Fibroblast of peridontal ligament (primary cell): ENCODE results near the gene ZNF19.

ENCODE experiments used
- DNase-seq: peaks from one replicate; pipeline ENCODE4 v3.0.0-alpha.2; 2010; ENCODE audit errors: extremely low read depth

Gene ZNF19

DNA sequence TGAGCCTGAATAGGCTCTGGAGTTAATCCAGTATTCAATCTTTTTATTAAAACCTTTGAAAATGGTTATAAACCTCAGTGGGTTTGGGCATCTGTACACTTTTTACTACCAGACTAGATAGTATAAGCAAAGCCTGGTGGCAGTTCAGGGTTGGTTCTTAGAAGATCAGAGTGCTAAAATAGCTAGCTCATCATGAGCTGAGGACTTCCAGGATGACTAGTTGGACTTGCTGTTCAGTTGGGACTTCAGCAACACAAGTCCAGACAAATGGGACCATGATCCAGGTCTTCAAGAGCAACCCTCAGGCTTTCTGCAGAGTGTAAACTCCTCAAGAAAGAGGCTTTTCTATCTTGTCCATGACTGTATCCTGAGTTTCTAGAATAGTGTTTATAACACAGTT is 1.2 kb upstream of the ZNF19 start:
- DNase-seq, result no peak

DNA sequence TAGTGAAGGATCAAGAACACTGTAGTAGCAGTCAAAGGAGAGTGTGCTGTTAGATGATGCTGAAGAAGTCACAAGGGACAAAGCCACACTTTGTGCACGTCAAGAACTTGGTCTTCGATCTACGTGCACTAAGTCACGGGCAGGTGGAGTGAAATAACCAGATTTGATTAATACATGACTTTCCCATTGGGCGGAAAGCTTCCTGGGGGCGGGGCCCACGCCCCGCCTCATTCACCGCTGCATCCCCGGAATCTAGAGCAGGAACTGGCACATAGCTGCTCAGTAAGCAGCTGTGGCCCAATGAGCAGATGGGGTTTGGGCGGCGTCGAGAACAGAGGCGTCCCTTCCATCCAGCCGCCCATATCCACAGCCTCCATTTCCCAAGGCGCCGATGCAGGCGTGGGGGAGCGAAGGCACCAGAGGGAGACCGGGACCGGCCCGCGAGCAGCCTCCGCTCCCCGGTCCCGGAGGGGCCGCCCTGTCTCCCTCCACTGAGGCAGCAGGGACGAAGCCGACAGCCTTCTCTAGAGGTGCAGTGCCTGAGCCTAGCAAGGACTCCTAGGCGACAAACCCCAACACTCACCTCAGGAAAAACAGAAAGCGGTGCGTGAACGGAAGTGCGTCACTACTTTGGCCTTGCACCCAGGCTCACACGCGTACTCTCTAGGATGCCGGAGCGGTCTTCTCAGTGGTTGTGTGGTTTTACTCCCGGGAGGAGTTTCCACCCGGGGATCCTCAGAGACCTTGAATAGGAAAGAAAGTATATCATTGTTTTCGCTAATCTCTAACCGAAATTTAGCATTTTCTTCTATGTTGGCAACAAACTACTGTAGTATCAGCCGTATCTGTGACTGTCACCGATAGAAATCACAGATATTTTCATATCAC is 4.9 kb downstream of the ZNF19 start:
- peak; percentile 97 for DNase-seq

DNA sequence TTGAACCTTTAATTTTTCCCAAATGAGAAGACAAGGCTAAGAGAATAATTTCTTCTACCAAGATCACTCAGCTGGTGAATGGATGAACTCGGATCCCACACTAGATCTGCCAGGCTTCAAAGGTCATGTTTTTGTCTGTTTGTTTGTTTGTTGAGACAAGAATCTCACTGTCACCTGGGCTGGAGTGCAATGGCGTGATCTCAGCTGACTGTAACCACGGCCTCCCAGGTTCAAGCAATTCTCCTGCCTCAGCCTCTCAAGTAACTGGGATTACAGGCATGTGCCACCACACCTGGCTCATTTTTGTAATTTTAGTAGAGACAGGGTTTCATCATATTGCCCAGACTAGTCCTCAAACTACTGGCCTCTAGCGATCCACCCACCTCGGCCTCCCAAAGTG is 6.6 kb downstream of the ZNF19 start:
- no peak for DNase-seq

DNA sequence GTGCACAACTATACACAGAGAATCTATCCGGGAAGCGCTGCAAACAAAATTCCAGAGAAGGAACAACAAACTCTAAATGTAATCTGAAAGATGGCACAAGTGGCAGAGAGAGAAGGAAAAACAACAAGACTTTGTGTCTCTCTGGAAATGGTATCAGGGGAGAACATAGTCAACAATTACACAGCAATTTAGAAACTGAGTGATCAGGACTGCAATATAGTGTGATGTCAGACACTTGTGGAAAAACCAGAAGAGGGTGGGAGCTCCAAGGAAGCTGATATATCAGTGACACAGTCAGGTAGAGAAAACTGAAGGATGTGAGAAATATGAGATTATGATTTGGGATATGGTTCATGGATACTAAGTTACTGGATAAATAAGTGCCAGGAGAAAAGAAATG is 8.2 kb downstream of the ZNF19 start:
- no peak for DNase-seq

DNA sequence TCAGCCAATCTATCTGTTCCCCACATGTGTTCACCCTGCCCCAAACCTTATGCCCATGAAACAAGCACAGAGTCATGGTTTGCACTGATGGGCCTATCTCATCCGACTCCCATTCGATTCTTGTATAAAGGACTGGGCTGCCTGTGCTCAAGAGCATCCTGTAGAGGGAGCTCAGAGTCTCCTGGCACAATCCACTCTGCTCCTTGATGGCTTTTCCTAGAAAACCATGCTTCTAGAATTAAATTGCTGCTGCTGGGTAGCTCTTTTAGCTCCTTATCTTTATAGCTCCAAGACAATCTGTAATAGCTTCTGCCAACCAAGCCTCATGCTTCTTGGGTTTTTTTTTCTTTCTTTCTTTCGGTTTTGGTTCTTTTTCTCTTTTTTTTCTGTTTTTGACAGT is 9.7 kb downstream of the ZNF19 start:
- no peak for DNase-seq

DNA sequence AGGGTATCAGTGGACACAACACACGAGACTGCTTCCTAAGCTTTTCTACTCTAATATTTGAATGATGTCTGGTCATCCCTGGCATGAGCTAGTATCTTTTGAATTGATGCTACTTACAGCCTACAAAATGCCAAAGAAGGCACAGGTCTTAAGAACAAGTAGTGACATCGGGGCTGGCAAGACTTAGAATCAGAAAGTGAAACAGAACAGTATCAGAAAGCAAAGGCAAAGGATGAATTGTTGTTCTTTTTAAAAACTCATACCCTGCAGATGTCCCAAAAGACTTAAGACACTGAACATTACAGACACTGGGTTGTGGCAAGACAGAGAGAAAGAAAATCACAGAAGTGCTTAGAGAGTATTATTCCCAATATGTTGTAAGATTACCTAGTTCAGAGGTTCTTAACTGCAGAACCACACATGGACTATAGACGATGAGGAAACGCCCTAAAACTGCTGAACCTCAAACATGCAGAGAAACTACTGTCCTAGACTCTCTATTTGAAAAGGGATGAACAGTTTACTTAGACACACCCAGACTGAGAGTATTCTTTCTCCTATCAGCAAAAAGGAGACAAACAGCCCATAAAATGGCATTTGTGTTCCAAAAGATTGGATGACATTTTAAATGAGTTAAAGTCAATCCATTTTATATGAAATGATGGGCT is 12.5 kb downstream of the ZNF19 start:
- DNase-seq, result no peak

DNA sequence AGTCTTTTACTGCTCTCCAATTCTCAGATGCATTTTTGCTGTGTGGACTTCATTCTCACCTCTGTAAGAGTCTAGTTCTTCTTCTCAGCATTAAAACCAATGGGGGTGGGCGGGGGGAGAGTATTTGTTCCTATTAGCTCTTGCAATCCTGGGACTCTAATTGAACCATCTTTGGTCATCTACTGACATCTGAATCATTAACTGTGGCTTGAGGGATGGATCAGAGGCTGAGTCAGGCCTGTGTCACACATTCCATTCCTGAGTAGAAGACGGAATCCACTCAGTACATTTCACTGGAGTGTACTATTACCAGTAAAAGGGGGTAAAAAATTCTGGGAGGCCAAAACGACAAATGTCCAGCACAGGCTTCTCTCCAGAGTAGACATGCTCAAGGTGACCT is 14.3 kb downstream of the ZNF19 start:
- peak; percentile 85 for DNase-seq

DNA sequence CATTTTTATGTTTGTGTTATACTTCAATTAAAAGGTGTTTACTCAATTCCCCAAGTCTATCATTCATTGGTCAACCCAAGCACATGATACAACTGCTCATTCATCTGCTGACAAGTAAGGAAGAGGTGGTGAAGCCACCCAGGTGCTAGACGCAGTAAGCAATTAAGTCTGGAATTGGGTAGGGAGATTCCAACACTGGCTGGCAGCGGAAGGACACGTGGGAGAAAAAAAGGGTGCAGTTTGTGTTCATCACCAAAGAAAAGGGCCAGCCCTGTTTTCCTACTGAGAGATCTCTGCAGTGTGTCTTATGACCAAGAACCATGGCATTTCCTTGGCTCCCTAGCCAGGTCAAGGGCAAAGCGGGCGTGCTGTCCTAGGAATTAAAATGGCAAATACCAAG is 15.2 kb downstream of the ZNF19 start:
- no peak for DNase-seq

DNA sequence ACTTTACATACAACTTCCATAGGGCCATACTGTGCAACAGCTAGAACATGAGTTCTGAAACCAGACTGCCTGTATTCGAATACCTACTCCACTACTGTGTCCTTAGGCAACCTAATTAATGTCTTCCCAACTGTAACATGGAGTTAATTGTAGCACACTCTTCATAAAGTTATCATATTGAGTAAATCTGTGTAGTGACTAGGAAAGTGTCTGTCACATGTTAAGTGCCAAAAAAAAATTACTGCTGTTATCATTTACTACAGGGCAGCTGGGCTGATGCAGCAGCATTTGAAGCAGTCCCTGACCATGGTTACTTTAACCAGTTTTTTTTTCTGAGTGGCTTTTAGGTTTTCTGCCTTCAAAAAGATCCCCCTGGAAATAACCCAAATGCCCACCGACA is 16.2 kb downstream of the ZNF19 start:
- DNase-seq, result no peak

DNA sequence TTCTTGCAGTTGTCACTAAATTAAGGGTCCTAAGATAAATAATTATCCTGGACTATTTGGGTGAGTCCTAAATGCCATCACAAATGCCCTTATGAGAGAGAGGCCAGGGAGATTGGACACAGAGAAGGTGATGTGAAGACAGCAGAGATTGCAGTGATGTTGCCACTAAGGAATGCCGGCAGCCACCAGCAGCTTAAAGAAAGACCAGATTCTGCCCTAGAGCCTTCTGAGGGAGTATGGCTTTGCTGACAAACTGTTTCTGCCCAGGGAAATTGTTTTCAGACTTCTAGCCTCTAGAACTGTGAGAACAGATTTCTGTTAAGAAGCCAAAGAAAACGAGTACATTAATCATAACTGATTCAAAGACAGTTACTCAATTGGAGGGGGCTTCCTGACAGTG is 17.1 kb downstream of the ZNF19 start:
- no peak for DNase-seq

DNA sequence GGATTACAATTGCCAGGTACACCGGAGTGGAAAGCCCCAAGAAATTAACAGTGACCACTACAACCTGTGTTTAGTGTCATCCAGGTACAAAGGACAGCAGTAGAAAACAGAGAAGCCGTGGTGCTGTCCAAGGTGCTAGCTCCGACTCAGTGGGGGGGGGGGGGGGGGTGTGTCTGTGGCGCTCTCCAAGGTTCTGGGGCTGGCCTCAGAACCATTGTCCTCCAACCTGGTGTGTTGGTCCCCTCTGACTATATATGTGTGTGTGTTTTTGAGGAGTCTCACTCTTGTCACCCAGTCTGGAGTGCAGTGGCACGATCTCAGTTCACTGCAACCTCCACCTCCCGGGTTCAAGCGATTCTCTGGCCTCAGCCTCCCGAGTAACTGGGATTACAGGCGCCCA is 21.3 kb downstream of the ZNF19 start:
- DNase-seq, result peak; percentile 11

DNA sequence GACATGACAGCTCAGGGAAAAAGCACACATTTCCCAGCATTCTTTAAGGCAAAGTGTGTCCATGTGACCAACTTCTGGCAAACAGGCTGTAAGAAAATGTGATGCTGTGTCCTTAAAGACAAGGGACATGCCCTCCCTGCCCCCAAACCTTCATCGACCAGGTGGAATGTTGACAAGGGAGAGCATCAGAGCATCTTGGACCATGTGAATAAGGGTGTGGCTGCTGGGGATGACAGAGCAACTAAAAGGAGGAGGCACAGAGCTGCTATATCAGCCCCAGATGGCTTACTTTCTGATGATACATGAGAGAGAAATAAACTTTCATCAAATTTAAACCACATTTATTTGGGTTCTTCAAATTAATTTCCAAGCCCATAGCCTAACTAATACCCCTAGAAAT is 24.9 kb downstream of the ZNF19 start:
- no peak for DNase-seq

DNA sequence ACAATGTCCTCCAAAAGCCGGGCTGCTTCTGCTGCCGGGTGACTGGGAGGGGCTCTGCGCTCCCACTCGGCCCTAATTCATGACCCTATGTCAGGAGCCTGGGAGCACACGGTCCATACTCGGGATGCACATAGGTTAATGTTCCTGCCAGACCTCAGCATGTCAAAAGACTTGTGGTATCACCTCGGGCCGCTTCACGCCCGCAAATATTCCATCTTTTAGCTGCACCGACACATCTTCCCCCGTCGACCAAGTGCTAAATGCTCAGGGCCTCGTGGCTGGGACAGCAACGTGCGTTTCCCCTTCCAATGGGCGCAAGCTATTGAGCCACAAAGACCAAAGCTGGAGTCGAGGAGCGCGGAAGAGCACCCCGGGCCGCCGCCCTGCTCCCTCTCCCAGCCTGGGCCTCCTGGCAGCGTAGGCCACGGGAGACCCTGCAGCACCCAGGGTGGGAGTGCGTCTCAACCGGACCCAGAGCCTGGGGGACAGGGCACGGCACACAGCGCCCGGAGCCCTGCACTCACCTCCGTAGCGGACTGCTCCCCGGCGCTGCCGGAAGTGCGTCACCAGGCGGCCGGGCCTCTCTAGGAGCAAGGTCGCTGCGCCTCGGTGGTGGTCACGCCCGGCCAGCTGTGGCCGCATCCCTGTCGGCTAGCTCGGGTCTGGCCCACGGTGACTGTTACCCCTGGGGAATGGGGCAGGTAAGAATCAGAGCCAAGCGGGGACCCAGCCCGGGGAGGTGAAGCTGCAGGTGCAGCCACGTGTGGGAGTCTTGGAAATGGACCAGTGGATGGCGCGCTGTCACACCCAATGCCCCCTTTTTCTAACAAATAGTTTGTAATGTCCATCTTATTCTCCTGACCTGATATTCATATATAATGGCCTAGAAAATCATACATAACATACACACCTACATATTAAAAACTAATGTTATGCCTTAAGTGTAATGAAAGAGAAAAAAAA is 27.2 kb downstream of the ZNF19 start, which contains the start of gene ZNF23:
Gene ZNF23, minus strand, starts transcription at position 562 of the 963 bp plus-strand sequence. CDS start 5,451 bp downstream, outside the sequence.
- peak; percentile 71 for DNase-seq

DNA sequence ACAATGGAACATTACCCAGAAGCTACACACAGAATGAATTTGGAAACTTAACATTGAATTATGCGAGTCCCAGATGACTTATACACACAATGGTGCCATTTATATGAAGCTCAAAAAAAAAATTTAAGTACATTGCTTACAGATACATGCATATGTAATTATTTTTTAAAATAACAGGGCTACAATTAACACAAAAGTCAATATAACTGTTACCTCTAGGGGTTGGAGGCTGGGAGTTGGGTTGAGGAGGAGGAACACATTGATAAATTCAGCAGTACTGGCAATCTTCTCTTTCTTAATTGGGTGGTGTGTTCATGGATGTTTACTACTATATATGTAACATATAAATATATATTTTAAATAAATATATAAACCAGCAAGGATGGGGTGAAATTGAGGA is 28.2 kb downstream of the ZNF19 start:
- no peak for DNase-seq

DNA sequence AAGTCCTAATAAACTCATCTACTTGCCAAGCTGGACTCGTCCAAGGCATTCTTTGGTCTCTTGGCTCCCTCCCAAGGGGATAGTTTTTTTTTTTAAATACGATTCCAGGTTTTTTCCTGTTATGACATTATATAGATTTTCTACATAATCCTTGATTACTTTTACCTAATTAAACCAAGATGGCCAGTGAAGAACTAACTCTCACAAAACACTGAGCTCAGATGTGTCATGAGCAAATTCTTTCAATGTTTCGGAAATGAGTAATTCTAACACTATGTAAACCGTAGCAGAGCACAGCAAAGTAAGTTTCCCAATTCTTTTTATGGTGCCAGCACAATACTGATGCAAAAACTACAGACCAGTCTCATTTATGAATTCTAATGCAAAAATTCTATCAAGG is 28.9 kb downstream of the ZNF19 start:
- peak; percentile 91 for DNase-seq

DNA sequence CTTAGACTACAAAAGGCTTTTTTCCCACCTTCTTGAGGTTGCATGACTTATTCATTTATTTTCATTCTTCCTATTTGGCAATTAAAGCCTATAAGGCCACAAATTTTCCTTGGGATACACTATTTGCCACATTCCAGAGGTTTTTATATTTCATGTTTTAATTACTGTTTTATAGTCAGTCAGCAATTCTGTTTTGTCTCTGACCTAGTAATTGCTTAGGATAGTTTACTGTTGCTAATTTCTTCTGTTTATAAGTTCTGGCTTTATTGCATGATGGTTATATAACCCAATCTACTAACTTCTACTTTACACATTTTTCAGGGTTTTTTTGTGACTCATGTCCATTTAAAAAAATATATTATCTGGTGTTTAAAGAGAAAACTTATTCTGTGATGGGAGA is 29.6 kb downstream of the ZNF19 start:
- DNase-seq, result peak; percentile 18

DNA sequence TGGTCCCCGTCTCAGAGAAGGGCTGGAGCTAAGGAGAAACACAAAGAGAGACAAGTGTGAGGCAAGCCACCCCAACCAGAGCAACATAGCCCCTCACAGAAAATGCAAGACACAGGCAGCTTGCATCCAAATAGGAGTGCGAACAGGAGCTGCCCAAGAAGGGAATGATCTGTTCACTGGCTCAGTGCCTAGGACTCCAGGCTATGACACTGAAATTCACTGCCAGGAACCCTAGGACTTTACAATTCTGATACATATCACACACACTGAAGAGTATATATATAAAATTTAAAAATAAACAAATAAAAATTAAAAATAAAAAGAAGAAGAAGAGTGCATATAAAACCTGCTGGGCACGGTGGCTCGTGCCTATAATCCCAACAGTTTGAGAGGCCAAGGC is 32.3 kb downstream of the ZNF19 start:
- DNase-seq, result no peak

DNA sequence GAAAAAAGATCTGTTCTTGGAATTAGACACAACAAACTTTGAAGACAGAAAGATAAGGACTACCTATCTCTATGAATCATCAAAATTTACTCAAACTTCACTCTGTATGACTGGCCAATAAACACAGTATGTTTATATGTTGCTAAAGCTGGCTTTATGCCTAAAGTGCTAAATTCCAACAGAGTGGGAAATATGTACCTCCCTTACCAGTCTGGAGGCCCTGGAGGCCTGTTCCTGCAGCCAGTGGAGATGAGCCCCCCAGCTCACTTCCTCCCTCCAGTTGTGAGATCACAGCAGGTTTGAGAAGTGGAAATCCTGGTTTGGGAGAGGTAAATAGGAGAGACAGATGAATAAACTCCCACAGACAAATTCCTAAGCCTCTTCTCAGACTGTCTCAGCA is 36.1 kb downstream of the ZNF19 start:
- no peak for DNase-seq

DNA sequence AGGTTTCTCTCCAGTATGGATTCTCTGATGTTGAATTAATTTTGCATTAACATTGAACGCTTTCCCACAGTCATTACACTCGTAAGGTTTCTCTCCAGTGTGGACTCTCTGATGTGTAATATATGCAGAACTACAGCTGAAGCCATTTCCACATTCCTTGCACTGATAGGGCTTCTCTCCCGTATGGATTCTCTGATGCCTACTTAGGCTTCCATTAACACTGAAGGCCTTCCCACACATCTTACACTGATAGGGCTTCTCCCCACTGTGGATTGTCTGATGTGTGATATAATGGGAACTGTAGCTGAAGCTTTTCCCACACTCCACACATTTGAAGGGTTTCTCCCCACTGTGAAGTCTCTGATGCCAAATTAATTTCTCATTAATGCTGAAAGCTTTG is 40.1 kb downstream of the ZNF19 start:
- no peak for DNase-seq

DNA sequence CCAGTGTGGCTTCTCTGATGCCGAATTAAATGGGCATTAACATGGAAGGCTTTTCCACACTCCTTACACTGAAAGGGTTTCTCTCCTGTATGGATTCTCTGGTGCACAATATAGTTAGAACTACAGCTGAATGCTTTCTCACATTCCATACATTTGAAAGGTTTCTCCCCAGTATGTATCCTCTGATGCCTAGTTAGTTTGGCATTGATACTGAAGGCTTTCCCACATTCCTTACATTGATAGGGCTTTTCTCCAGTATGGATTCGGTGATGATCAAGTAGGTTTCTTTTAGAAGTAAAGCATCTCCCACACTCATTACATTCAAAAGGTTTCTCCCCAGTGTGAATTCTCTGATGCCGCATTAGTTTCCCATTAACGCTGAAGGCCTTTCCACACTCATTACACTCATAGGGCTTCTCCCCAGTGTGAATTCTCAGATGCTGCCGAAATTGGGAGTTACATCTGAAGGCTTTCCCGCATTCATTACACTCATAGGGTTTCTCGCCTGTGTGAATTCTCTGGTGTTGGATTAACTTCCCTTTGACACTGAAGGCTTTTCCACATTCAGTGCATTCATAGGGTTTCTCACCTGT is 40.8 kb downstream of the ZNF19 start:
- no peak for DNase-seq

DNA sequence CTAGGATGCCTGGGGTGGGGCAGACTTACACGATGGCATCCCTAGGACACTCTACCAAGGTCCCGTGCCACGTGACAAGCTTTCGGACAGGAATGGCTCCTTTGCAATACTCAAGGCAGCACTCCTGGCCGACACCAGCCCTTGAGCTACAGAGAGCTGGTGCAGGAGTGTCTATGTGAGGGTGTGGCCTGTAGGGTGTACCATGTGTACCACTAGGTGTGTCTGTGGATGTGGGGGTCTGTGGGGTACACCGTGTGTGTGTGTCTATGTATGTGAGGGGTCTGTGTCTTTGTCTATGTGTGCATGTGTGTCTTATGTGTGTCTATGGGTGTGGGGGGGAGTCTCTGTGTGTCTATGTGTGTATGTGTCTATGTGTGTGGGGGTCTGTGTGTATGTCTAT is 45.4 kb downstream of the ZNF19 start:
- no peak for DNase-seq

DNA sequence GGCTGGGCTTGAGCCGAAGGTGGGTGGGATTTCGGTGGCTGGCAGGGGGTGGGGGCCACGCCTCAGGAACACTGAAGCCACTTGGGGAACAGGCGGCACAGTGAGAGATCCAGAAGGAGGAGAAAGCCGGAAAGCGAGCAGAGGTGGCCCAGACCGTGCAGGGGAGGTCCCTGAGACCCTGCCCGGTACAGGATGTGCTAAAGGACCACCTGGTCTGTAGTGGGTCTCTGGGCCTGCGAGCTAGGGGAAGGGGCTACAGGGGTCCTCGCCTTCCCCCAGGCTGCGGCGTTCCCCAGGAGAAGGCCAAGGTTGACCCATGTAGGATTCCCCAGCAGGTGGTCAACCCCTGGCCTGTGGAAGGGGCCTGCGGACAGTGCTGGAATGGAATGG is 47.1 kb downstream of the ZNF19 start, which contains the start of gene TLE7:
Gene TLE7, minus strand, starts transcription at position 4 of the 390 bp plus-strand sequence. CDS start 8,730 bp downstream, outside the sequence.
- DNase-seq, result no peak
